ENCODE data around the gene ADAP2. TPM values are rescaled to one million over a fixed set of nuclear protein-coding genes. Genes with fewer than 3 reads are reported as not detected.

Gene ADAP2, protein sequence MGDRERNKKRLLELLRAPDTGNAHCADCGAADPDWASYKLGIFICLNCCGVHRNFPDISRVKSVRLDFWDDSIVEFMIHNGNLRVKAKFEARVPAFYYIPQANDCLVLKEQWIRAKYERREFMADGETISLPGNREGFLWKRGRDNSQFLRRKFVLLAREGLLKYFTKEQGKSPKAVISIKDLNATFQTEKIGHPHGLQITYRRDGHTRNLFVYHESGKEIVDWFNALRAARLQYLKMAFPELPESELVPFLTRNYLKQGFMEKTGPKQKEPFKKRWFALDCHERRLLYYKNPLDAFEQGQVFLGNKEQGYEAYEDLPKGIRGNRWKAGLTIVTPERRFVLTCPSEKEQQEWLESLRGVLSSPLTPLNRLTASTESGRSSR
- total RNA-seq (10 to 100 TPM; 21.9 to 44.6 TPM), polyA plus RNA-seq (10 to 100 TPM in 1 of 2 donors, 1 to 10 TPM in 1; 3.8 to 11.6 TPM)
- long read RNA-seq, donor 1, transcript ADAP2-201 (11 exons, 2,934 nt): major isoform, 78 of 139 reads
- long read RNA-seq, donor 1, transcript ADAP2-204 (11 exons, 1,598 nt): minor isoform, 5 of 139 reads
- long read RNA-seq, donor 1, transcript ADAP2-202 (3 exons, 838 nt): minor isoform, 6 of 139 reads
- long read RNA-seq, donor 1, partial matches to known transcripts: 9 of 139 reads
- long read RNA-seq, donor 1, other reads (novel, unspliced or antisense): 37 of 139 reads
- long read RNA-seq, donor 2, transcript ADAP2-201 (11 exons, 2,934 nt): major isoform, 10 of 33 reads
- long read RNA-seq, donor 2, partial matches to known transcripts: 2 of 33 reads
- long read RNA-seq, donor 2, other reads (novel, unspliced or antisense): 17 of 33 reads

DNA sequence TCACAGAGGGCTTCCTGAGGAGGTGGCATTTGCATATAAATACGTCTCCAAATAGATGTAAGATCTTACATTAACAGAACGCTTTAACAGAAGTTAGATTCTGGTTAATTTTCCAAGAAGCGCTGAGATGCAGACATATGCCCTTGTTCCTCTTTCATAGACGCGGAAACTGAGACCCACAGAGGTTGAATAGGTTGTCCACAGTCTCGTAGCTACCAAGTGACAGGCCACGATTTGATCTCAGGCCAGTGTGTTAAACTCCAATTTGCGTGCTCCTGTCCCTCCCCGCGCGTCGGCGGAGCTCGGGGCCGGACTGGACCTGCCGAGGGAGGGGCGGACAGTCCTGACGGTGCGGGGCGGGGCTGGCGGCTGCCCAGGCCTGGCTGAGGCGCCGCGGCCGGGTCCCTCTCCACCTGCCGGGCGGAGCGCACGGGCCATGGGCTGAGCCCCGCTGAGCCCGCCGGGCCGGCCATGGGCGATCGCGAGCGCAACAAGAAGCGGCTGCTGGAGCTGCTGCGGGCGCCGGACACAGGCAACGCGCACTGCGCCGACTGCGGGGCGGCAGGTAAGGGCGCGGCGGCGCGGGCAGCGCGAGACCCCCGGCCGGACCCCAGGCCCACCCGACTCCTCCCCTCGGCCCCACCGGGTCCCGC, at the start of gene ADAP2:
TSS of gene ADAP2 (plus strand) at position 402 of the 653 bp plus-strand sequence. CDS start at position 472, 70 bp downstream.
- intact Hi-C loops (cut with DNase I): no loop called here
- no peak within 1 kb of the TSS for H3K27ac ChIP-seq (ENCODE audit: low read depth in 1 of 2, low read length in 2 of 2)

DNA sequence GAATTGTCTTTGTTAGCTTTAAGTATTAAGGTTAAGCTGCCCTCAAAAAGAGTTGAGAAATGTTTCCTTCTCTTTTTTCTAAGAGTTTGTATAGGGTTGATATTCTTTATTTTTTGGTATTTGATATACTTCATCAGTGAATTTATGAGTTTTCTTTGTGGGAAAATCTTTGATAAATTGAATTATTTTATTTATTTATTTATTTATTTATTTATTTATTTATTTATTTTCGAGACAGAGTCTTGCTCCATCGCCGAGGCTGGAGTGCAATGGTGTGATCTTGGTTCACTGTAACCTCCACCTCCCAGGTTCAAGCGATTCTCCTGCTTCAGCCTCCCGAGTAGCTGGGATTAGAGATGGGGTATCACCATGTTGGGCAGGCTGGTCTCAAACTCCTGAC, 35.6 kb upstream of the ADAP2 start:
- Histone ChIP-seq H3K36me3 (ENCODE audit: control insufficient read depth in 1 of 2, insufficient read depth in 2 of 2, low read length in 1 of 2) (no peaks in the 10 kb centered on the region), H3K4me1 (ENCODE audit: control insufficient read depth in 1 of 2, insufficient read depth in 2 of 2, low read length in 2 of 2) (no peaks in the 10 kb centered on the region), H3K27me3 (ENCODE audit: control insufficient read depth in 1 of 2, insufficient read depth in 2 of 2, low read length in 1 of 2) (no peaks in the 10 kb centered on the region), H3K9me3 (ENCODE audit: control insufficient read depth, low read length) (no peaks in the 10 kb centered on the region), H3K27ac (ENCODE audit: low read depth in 1 of 2, low read length in 2 of 2) (no peak overlapping the region), H3K4me3 (ENCODE audit: low read length in 2 of 2) (no peak overlapping the region)
- peak in 1 of 2 donors; percentile 19 for DNase-seq
- intact Hi-C loops (cut with DNase I): no loop called here
- ATAC-seq (ENCODE audit: low FRiP score): no peak
- WGBS, 2 donors: 93 to 95% methylated on average over 5 of the region's 5 CpGs

More for the DNA sequence above, at the start of gene ADAP2:
- peaks cover 0 to 2% of the 10 kb centered on the region in 2 donors for H3K27me3 ChIP-seq (ENCODE audit: control insufficient read depth in 1 of 2, insufficient read depth in 2 of 2, low read length in 1 of 2)
- H3K9me3 ChIP-seq (ENCODE audit: control insufficient read depth, low read length): no peaks in the 10 kb centered on the region
- no peaks in the 10 kb centered on the region for H3K36me3 ChIP-seq (ENCODE audit: control insufficient read depth in 1 of 2, insufficient read depth in 2 of 2, low read length in 1 of 2)
- DNase-seq (peak; percentile 82 to 85), ATAC-seq (ENCODE audit: low FRiP score) (peak; percentile 70)
- 4 to 7% methylated on average over 34 to 60 of the region's 60 CpGs for WGBS, 2 donors
- no peaks in the 10 kb centered on the region for H3K4me1 ChIP-seq (ENCODE audit: control insufficient read depth in 1 of 2, insufficient read depth in 2 of 2, low read length in 2 of 2)
- peak within 1 kb of the TSS; percentile 22 to 65 for H3K4me3 ChIP-seq (ENCODE audit: low read length in 2 of 2)

DNA sequence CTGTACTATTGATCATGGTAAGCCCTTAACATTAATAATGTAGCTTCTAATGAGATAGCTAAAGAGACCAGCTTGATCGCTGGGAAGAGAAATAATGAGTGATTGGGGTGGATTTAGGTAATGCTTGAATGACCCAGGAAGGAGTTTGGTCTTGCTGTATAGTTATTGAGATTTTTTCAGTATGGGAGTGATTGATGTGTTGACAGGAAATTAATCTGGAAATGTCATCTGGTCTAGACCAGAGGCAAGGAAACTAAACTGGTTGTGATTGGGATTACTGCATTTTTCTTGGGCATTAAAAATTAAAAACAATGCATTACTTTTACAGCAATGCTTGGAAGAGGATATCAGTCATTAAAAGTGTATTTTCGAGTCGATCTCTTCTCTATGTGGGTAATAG, 27.5 kb upstream of the ADAP2 start:
- ATAC-seq (ENCODE audit: low FRiP score) (no peak), DNase-seq (no peak)
- Histone ChIP-seq H3K4me1 (ENCODE audit: control insufficient read depth in 1 of 2, insufficient read depth in 2 of 2, low read length in 2 of 2) (no peaks in the 10 kb centered on the region), H3K27ac (ENCODE audit: low read depth in 1 of 2, low read length in 2 of 2) (no peak overlapping the region), H3K4me3 (ENCODE audit: low read length in 2 of 2) (no peak overlapping the region), H3K36me3 (ENCODE audit: control insufficient read depth in 1 of 2, insufficient read depth in 2 of 2, low read length in 1 of 2) (peaks cover 0 to under 1% of the 10 kb centered on the region in 2 donors), H3K9me3 (ENCODE audit: control insufficient read depth, low read length) (no peaks in the 10 kb centered on the region), H3K27me3 (ENCODE audit: control insufficient read depth in 1 of 2, insufficient read depth in 2 of 2, low read length in 1 of 2) (no peaks in the 10 kb centered on the region)
- intact Hi-C loops (cut with DNase I): no loop called here
- WGBS, 2 donors: 91% methylated on average over 3 of the region's 3 CpGs

DNA sequence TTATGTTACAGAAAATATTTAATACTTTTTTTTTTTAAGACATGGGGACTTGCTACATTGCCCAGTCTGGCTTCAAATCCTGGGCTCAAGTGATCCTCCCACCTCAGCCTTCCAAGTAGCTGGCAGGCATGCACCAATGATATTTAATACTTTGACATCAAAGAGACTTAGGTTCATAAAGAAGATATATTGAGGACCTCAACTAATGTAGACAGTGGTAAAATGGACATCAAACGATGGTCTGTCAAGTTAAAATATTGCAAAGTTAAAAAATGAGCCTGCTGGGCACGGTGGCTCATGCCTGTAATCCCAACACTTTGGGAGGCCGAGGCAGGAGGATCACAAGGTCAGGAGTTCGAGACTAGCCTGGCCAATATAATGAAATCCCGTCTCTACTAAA, 24.4 kb upstream of the ADAP2 start:
- Histone ChIP-seq H3K36me3 (ENCODE audit: control insufficient read depth in 1 of 2, insufficient read depth in 2 of 2, low read length in 1 of 2) (peaks cover 0 to 1% of the 10 kb centered on the region in 2 donors), H3K9me3 (ENCODE audit: control insufficient read depth, low read length) (no peaks in the 10 kb centered on the region), H3K4me1 (ENCODE audit: control insufficient read depth in 1 of 2, insufficient read depth in 2 of 2, low read length in 2 of 2) (no peaks in the 10 kb centered on the region), H3K27me3 (ENCODE audit: control insufficient read depth in 1 of 2, insufficient read depth in 2 of 2, low read length in 1 of 2) (no peaks in the 10 kb centered on the region), H3K4me3 (ENCODE audit: low read length in 2 of 2) (no peak overlapping the region), H3K27ac (ENCODE audit: low read depth in 1 of 2, low read length in 2 of 2) (no peak overlapping the region)
- WGBS, 2 donors: 89 to 91% methylated on average over 5 of the region's 5 CpGs
- ATAC-seq (ENCODE audit: low FRiP score) (no peak), DNase-seq (no peak)
- intact Hi-C loops (cut with DNase I): no loop called here

DNA sequence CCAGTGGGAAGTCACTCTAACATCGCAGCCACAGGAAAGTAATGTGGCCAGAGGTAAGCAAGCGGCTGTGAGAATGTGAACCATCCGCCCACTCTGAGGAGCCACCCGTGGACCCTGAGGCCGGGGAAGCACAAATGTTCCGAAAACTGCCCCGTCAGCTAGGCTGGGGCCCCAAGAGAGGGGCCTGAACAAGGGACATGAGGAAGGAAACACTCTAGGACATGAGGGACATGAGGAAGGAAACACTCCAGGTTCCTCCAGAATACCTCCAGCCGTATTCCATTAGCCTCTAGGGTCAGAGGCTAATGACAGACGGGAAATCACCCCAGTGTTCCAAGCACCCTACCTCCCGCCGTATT, 16.0 kb upstream of the ADAP2 start:
- WGBS, 2 donors: 0% methylated on average over 11 of the region's 11 CpGs
- Histone ChIP-seq H3K36me3 (ENCODE audit: control insufficient read depth in 1 of 2, insufficient read depth in 2 of 2, low read length in 1 of 2) (no peaks in the 10 kb centered on the region), H3K27me3 (ENCODE audit: control insufficient read depth in 1 of 2, insufficient read depth in 2 of 2, low read length in 1 of 2) (no peaks in the 10 kb centered on the region), H3K4me3 (ENCODE audit: low read length in 2 of 2) (peak overlapping the region; percentile 75 to 83), H3K9me3 (ENCODE audit: control insufficient read depth, low read length) (no peaks in the 10 kb centered on the region), H3K27ac (ENCODE audit: low read depth in 1 of 2, low read length in 2 of 2) (no peak overlapping the region), H3K4me1 (ENCODE audit: control insufficient read depth in 1 of 2, insufficient read depth in 2 of 2, low read length in 2 of 2) (no peaks in the 10 kb centered on the region)
- ATAC-seq (ENCODE audit: low FRiP score) (peak; percentile 65), DNase-seq (peak in 1 of 2 donors; percentile 64)
- intact Hi-C loops (cut with DNase I): loop anchor here (2.0 to 10.0 kb wide), 3 partner anchors 65 to 309 kb away; partner anchors contain the start of genes RNF135 (in 2 of the 2) and NF1 (in 1 of the 2)

DNA sequence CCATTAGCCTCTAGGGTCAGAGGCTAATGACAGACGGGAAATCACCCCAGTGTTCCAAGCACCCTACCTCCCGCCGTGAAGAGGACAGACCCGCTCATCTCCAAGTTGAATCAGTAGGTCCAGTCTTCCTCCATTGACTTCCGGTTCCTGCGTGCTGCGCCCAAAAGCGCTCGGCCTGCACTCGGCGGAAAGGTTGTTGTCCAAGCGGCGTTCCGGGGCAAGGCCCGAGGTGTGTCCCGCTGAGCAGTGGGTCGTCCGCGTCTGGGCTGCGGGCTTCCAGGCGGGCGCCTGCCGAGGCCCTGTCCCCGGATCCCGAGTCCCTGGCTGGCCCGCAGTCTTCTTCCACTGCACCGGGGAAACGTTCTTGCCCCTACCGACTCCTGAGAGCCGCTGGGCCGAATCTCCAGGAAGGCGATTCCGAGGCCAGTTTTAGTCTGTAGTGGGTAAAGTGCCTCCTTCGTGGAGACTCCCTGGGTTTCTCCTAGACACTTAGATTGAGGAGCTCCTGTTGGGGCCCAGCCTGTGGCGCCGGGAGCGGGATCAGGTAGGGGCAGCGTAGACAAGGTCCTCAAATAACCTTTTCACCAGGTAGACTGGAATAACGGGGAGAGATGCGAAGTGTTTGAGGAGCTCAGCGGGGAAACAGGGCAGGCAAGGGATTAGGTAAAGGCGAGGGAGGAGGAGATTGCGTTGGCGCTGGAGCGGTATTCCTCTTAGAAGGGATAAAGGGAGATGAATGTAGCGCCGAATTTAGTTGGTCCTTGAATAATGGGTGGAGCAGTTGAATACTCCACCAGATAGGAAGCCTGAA, 15.4 kb upstream of the ADAP2 start, which contains the start of gene TEFM:
TSS of gene TEFM (minus strand) at position 138 of the 811 bp plus-strand sequence. CDS start at position 98, 40 bp downstream.
- H3K27me3 ChIP-seq (ENCODE audit: control insufficient read depth in 1 of 2, insufficient read depth in 2 of 2, low read length in 1 of 2): no peaks in the 10 kb centered on the region
- intact Hi-C loops (cut with DNase I): loop anchor here (2.0 to 10.0 kb wide), 3 partner anchors 64 to 308 kb away; partner anchors contain the start of genes RNF135 (in 2 of the 2) and NF1 (in 1 of the 2)
- H3K27ac ChIP-seq (ENCODE audit: low read depth in 1 of 2, low read length in 2 of 2): peak within 1 kb of the TSS; percentile 72 to 78
- ATAC-seq (ENCODE audit: low FRiP score) (peak; percentile 99), DNase-seq (peak; percentile 93 to 95)
- 0% methylated on average over 47 of the region's 47 CpGs for WGBS, 2 donors
- H3K9me3 ChIP-seq (ENCODE audit: control insufficient read depth, low read length): no peaks in the 10 kb centered on the region
- no peaks in the 10 kb centered on the region for H3K36me3 ChIP-seq (ENCODE audit: control insufficient read depth in 1 of 2, insufficient read depth in 2 of 2, low read length in 1 of 2)
- H3K4me3 ChIP-seq (ENCODE audit: low read length in 2 of 2): peak within 1 kb of the TSS; percentile 75 to 83
- H3K4me1 ChIP-seq (ENCODE audit: control insufficient read depth in 1 of 2, insufficient read depth in 2 of 2, low read length in 2 of 2): no peaks in the 10 kb centered on the region

DNA sequence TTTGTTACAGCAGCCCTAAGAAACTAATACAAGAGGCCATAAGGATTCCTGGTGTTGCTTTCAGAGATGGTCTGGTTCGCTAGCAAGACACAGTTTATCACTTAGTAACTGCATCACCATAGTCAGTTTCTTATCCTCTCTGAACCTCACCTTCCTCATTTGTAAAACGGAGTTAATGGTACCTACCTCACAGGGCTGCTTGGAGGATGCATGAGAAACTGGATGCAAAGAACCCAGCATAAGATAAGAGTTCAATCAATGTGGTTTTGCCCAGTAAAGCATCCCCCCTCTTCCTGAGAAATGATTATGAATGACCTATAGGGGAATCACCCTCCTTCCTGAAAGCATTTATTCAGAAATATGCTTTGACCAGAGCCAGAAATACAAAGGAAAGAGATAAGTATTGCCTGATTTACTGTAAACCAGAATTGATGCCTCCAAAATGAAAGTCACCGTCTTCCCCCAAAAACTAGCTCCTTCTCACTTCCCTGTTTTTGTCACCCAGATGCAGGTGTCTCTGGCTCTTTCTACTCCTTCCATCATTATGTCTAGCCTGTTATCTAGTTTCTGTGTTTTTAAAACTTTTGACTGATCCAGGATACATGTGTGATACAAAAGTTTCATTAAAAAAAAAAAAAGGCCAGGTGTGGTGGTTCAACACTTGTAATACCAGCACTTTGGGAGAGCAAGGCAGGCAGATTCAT, 12.9 kb upstream of the ADAP2 start:
- intact Hi-C loops (cut with DNase I): loop anchor here in 1 of 2 donors (10.0 kb wide), 2 partner anchors 186 to 306 kb away; partner anchors contain the start of gene NF1

More for the DNA sequence above, 12.9 kb upstream of the ADAP2 start:
- no peaks in the 10 kb centered on the region for H3K36me3 ChIP-seq (ENCODE audit: control insufficient read depth in 1 of 2, insufficient read depth in 2 of 2, low read length in 1 of 2)
- no peak overlapping the region for H3K4me3 ChIP-seq (ENCODE audit: low read length in 2 of 2)
- H3K4me1 ChIP-seq (ENCODE audit: control insufficient read depth in 1 of 2, insufficient read depth in 2 of 2, low read length in 2 of 2): no peaks in the 10 kb centered on the region
- WGBS, 2 donors: 88 to 91% methylated on average over 3 of the region's 3 CpGs
- no peak for ATAC-seq (ENCODE audit: low FRiP score)
- H3K27me3 ChIP-seq (ENCODE audit: control insufficient read depth in 1 of 2, insufficient read depth in 2 of 2, low read length in 1 of 2): no peaks in the 10 kb centered on the region
- DNase-seq: no peak
- H3K27ac ChIP-seq (ENCODE audit: low read depth in 1 of 2, low read length in 2 of 2): no peak overlapping the region
- H3K9me3 ChIP-seq (ENCODE audit: control insufficient read depth, low read length): no peaks in the 10 kb centered on the region

All from aorta (tissue), 5 donors.